GM19239 (cell line): Measurements from ENCODE around the gene AKAP5.
A peak's percentile ranks its signal among the peaks of the same experiment; 100 is the strongest.
"Not testable (repeated sequence)": the region's sequence is repeated elsewhere in the genome, so short reads cannot be mapped to it uniquely, and the experiment has no call there.

Experiments used
- DNase-seq: peaks from one replicate; pipeline ENCODE4 v3.0.0; 2011; ENCODE audit warnings: low spot score; ENCODE audit not compliant: insufficient read length
- FAIRE-seq: peaks from 2 replicates; lab custom pipeline; 2011; peaks lifted over from hg19 to GRCh38; lab: Jason Lieb, UNC

Gene AKAP5

DNA sequence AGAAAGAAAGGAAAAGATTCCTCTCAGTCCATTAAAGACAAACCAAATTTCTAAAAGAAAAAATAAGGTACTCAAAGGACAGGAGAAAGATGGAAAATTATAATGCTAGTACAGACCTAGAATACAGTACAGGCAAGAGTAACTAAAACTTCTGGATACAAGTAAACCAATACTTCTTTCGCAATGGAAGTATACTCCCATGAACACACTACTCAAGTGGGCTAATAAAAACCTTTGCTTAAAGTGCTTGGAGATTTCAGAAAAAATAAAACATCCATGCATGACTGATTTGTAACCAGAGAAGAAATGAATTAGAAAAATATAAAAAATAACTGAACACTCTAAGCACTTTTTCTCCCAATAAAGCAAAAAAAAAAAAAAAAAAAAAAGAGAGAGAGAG, 34.8 kb downstream of the AKAP5 start:
- DNase-seq = no peak
- no peak for FAIRE-seq

DNA sequence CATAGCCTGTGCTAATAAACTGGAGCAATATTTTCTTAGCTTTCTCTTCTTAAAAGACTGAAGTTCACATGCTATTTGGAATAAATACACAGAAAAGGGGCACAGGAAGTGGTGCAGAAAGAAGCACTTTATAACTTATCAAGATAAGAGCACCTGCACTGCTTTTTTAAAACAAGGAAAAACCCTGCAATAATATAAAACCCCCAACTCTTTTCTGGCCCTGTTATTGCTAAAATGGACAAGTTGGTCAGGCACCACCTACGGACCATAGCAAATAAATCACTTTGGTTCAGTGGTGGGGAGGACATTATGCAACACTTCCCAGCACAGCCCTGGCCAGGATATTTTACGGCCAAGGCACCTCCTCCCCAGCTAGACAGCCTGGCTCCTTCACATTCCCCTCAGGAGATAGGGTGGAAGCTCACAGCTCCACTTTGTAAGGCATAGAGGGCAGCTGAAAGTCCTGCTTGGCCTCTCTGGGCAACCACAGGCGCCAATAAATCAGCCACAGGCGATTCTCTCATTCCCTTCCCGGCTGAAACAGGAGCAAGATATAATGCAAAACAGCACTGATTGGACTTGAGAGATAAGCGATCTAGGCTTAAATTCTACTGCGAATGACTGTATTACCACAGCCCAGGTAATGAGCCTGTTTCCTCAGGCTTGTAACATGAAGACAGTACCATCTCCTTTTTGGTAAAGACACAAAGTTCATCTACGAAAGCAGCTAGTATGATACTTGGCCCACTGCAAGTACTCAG, 36.3 kb downstream of the AKAP5 start:
- DNase-seq (no peak), FAIRE-seq (peak; percentile 69)

DNA sequence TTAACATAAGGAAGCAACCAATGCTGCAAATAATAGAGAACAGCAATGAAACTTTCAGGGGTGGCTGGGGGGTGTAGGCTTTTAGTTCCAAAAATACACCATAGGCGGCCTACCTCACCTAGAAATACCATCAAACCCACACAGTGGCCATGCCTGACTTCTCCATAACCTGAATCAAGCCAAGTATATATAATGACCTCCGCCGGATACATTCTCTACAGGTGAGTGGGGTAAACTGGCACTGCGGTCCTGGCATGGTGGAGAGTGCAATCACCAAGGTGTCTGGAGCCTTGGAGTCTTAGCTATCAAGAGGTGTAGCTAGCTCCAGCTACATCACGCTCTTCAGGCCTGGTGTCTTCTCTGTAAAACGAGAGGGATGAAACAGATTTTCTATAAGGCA, 37.2 kb downstream of the AKAP5 start:
- FAIRE-seq (no peak), DNase-seq (no peak)

DNA sequence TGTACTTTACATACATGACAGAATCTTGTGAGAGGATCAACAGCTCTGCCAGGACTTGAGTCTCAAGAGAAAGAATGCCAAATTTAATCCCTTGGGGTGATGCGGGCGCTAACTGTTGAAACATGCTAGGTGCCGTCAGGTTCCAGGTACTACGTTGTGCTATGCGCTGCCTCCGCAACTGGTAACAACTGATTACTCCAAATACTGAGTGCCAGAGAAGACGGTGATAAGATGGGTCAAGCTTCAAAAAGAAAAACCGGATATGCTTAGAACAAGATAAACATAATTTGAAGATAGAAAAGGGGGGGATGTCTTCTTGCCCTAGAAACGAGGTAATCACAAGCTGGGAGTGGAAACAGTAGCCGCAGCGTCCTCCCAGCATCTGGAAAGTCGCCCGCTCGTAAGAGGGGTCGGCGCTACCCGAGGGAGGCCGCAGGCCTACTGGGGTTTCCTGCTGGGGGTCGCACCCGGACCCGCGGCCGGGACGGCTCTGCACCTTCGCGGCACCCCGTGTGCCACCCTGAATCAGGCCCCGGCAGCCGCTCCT, 37.7 kb downstream of the AKAP5 start:
- no peak for DNase-seq
- no peak for FAIRE-seq

DNA sequence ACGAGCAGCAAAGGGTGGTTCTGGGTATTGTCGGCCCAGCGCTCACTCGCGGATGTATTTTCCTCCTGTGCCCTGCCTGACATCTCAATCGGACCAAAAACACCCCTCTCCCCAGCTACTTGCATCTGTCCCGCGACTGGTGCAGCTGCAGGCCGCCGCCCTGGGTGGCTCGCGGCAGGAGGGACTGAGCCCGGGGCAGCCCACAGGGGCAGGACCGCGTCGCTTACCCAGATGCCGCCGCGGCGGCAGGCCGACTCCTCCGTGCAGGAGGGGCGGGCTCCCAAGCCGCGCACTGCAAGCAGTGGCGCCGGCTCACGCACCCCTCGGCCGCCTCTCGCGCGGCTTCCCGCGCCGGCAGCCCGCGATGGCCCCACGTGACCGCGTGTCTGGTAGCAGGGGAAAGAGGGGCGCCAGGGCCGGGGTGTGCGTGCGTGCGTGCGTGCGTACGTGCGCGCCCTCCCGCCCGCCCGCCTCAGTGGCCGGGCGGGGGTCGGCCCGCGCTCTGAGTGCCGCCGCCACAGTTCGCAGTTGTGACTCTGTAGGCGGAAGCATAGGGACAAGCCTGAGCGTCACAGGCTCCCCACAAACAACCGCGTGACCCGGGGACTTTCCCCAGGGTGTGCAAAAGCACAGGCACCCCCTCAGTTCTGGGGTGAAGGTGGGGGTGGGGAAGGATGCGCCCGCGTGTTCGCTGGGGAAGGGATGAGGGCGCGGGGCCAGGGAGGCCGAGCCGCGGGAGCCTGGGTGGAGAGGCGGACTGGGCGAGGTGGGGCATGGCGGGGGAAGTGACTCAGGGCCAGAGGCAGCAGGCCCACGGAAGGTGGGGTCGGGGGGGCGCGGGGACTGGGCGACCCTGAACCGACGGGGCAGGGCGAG, 38.4 kb downstream of the AKAP5 start, which contains the start of gene ZBTB25:
ZBTB25 (minus strand) TSS at position 405 of the 876 bp plus-strand sequence. CDS start 13,305 bp downstream, outside the sequence.
- DNase-seq (peak; percentile 51), FAIRE-seq (peak; percentile 73)

DNA sequence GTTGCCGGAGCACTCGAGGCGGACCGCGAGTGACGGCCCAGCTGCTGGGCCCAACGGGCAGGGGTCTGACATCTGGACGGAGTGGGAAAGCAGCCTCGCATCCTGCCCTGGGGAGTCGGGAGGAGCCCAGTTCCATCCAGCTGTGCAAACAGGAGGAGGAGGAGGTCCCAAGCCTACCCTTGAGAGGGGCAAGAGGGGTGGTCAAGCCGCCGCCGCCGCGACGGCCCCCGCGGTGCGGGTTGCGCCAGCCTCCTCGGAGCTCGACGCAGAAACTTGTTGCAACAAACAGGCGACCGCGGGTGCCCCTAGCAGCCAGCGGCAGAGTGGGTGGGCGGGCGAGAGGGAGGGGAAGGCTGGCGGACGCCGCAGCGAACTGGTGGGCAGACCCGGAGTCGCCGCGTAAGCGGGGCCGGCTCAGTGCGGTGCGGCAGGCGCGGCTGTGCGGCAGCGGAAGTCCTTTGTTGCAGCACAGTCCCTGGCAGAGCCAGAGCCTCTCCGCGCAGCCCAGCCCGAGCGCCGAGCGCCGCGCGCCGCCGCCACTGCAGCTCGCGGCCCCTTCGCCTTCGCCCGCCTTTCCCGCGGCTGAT, 39.1 kb downstream of the AKAP5 start, which contains the start of gene ZBTB1:
ZBTB1 (plus strand) TSS at position 461 of the 587 bp plus-strand sequence. CDS start 16,735 bp downstream, outside the sequence.
- no peak for FAIRE-seq
- DNase-seq = no peak

DNA sequence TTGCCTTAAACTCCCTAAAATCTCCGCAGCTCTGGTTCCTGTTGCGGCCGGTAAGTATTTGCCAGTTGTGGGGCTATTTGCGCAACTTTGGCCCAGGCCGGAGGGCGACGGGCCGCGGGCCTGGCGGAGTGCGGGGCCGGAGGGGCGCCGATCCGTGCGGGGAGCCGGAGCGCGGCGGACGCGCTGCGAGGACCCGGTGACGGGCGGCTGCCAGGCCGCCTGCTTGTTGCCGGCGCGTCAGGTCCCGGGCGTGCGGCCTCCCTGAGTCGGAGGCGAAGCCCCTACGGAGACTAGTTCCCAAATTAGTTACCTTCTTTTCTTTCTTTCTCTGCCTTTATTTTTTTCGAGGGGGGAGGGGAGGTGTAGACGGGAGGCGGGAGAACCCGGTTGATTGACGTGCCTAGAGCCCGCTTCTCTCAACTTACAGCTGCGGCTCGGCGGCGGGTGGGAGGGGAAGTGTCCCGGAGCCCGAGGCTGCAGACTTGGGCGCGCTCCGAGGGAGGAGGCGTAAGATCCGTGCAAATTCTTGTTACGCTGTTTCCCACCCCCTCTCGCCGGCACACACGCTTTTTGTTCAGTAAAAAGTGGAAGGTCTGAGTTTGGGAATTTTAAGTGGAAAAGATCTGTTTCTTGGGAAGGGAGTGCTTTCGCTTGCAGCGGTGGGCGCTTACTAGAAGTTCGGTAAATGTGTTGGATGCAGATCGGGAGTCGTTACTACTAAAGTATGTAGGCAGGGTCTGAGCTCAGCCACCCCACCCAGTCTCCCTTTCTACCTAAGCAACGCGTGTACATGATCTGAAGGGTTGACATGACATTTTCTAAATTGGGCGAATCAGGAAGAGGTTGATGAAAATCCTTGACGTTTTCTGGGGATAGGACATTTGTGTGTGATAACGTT, 39.8 kb downstream of the AKAP5 start:
- DNase-seq (no peak), FAIRE-seq (peak; percentile 91)

DNA sequence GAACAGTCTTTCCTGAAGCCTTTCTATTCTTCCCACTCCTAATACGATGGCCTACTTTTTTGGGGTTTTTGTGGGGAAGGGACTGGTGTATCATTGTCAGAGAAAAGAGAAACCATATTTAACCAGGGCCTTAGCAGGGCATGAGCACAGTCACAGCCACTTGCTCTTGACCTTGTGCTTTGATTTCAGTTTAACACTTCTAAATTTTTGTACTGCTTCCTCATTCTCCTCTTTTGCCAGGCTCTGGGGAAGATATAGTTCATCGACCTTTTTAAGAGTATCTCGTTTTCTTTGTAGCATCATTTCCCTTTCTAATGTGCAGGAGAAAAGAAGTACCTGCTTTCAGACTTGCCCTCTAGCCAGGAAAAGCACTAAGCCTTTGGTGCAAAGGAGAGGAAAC, 41.4 kb downstream of the AKAP5 start:
- DNase-seq (no peak), FAIRE-seq (peak; percentile 71)

DNA sequence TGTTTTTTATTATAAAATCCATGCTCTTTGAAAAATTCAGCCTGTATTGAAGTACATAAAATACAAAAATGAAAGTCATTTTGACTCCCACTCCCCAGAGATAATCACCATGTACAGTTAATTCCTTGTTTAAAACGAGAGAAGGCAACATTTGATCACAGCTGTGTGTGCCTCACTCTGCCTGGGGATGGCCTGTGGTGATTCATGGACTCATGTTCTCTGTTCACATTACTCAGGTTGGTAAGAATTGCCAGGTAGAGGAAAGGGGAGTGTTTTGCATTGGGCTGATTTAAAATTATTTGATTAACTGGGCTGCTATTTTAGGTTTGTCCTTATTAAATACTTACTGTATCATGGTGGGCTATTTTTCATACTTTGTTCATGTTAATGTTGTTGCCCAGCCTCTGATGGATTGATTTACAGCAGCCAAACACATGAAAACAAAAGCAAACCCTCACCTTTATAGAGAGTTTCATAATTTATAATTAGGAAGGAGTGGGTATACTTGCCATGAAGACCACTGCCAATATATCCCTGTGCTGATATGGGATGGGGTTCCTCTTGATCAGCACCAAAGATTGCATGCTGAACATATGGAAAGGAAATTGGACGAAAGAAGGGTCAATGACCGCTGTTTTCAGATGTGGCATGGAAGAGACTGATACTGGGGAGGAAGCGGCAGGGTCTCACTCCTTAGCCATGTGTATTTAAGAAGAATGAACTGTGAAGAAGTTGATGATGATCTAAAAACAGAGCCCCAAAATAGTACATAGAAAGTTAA, 42.3 kb downstream of the AKAP5 start:
- no peak for FAIRE-seq
- DNase-seq = no peak

DNA sequence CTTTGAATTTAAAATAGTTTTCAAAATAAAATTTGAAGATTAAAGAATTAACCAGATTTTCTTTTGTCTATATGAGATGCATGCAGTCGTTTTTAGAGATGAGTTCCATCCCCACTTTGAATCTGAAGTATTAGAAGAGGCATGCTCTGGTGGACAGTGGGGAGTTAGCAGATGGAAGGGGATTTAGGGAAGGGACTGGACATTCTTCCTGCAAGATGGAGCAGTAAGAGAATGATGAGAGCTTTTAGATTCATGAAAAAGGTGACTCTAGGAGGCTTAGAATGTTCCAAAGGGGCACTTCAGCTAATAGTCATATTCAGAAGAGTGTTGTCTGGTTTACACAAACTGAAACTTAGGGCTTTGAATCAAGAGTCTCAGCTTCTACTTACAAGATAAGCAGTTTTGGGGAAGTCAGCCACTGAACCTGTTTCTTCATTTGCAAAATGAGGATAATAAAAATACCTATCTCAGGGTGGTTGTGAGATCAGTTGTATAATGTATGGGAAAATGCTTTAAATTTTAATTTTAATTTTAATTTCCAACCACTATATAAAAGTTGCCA, 43.0 kb downstream of the AKAP5 start:
- DNase-seq (no peak), FAIRE-seq (peak; percentile 74)

DNA sequence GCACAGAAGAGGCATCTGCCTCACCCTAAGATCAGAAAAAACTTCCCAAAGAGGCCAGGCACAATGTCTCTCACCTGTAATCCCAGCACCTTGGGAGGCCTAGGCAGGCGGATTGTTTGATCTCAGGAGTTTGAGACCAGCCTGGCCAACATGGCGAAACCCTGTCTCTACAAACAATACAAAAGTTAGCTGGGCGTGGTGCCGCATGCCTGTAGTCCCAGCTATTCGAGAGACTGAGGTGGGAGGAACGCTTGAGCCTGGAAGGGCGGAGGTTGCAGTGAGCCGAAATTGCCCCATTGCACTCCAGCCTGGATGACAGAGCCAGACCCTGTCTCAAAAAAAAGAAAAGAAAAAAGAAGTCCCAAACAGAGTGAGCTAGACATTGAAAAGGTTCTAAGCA, 43.7 kb downstream of the AKAP5 start:
- DNase-seq (no peak), FAIRE-seq (no peak)

DNA sequence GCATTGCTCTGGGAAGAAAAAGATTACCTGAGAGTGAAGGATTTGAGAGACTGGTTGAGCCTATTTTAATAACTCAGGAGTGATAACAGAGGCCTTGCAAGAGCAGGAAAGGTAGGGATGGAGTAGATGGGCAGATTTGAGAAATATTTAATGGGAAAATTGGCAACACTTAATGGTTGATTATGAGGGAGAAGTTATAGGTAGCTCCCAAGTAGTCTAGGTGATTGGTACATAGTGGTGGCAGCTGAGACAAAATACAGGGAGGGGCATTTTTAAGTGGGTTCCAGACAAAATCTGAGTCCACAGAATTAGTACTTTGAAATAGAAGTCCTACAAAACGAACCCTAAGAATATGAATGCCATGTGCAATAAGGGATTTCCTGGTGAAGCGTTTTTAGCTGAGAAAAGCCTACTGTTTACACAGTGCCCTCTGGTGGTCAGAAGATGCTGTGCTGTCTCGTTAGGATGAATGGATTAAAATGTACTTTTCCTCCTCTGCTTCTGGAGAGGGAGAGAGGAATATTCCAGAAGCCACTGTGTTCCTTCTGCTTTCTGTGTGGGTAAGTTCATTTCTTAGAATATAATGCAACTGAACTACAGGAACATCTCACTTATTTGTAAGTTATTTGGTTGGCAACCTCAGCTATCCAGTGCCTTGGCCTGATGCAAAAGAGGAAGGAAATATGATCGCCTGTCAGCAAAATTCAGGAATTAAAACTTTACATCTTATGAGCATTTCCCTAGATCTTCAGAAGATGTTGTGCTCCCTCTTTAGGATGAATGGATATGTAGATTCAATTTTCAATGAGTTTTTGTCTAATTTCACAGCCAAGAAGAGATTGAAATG, 45.7 kb downstream of the AKAP5 start:
- FAIRE-seq (peak; percentile 96), DNase-seq (no peak)

DNA sequence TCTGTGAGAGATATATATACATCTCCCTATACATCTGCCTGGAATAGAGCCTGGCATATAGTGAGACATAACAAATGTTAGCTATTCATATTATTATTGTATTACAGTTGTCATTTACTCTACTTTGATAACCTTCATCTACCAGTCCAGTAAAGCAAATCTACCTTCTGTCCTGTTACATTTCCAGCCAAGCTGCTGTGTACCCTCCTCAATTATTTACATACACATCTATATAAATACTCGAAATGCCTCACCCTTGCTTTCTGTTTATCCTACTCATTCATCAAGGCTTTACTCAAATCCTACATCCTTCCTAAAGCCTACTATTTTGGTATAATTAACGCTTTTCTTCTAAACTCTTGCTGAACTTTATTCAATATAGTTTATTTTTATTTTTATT, 48.0 kb downstream of the AKAP5 start:
- no peak for FAIRE-seq

DNA sequence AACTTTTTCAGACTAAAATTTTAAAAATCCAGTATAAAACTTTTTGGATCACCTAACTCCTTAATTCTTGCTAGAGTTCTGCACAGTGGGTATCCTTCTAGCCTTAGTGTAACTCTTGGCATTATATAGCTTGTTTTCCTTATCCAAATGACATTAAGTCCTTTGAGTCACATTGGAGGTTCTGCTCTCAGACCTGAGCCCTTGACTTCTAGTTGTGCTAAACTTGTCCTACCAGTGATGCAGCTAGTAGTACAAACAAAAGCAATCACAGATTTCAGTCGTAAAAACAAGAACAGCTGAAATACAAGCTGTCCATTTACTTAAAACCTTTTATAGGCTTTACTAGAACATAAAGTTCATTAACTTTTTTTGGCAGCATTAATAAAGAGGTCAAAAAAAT, 49.8 kb downstream of the AKAP5 start:
- FAIRE-seq = no peak
- no peak for DNase-seq

More for the DNA sequence above, 48.0 kb downstream of the AKAP5 start:
- DNase-seq = no peak

DNA sequence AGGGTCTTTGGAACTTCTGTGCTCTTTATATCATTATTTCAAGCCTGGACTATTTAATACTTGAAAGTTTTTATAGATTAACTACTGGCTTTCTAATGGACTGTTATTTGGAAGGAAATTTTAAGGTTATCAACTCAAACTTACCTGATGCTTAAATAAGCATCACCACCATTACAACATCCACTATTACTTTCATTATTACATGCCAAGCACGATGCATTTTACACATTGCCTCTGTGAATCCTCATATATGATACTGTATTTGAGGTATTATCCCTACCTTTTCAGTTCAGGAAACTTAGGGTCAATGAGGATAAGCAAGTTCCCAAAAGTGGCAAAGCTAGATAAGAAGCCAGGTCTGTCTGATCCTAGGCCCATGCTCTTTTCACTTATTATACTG, 51.7 kb downstream of the AKAP5 start:
- DNase-seq (no peak), FAIRE-seq (no peak)

DNA sequence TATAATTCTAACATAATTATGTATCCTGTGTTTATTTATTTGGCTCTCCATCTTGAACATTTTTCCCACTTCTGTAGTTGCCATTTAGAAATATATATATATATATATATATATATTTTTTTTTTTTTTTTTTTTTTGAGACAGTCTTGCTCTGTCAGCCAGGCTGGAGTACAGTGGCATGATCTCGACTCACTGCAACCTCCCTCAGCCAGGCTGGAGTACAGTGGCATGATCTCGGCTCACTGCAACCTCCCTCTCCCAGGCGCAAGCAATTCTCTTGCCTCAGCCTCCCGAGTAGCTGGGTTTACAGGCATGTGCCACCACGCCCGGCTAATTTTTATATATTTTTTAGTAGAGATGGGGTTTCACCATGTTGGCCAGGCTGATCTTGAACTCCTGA, 52.4 kb downstream of the AKAP5 start:
- not testable (repeated sequence) for DNase-seq, FAIRE-seq

DNA sequence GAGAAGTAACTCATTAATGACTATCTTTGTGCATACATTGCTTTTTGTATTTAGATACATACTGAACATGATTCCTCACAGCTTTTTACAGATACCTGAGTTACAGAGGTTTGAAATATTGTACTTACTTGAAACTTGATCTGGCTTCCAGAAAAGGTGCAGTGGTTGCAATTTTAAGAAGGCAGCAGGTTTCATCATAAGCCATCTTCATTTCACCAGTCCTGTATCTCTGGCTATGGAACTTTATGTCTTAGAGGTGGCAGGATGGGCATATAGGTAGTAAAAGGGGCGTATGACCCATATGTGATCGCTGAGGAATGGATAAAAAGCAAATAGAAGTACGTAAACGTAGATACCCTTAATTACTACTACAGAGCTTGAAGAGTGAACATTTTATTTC, 52.9 kb downstream of the AKAP5 start:
- DNase-seq (no peak), FAIRE-seq (no peak)

DNA sequence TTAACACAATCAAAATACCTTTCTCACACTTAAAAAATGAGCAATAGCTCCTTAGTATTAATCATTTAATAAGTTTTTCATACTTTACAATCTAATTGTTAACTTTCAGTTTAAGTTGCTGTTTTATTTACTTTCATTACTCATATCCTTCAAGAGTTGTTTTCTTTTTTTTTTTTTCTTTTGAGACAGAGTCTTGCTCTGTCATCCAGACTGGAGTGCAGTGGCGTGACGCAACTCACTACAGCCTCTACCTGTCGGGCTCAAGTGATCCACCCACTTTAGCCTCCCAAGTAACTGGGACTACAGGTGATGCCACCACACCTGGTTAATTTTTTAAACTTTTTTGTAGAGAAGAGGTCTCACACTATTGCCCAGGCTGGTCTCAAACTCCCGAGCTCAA, 55.4 kb downstream of the AKAP5 start:
- no peak for FAIRE-seq
- no peak for DNase-seq
